Activated CD4-positive, alpha-beta T cell treated with anti-CD3 and anti-CD28 coated beads for 36 hours (primary cell): Measurements from ENCODE around the gene AFAP1. TPM values are rescaled to one million over a fixed set of nuclear protein-coding genes. Genes with fewer than 3 reads are reported as not detected.

Experiments used
- ATAC-seq: fragments of 200-7000 bp; cut with Tn5 transposase; one replicate; pipeline ENCODE4 v1.10.0; 2021; ENCODE audit warnings: mild to moderate bottlenecking, moderate library complexity
- CTCF ChIA-PET: fragments of 350-600 bp; sonication (Branson Sonifier 250); formaldehyde crosslinking; loops from one replicate; lab custom pipeline; 2021; ENCODE audit warnings: antibody characterized with exemption; lab: Charles Lee
- POLR2A ChIA-PET: fragments of 350-600 bp; sonication (Branson Sonifier 250); formaldehyde crosslinking; loops from one replicate; lab custom pipeline; 2021; ENCODE audit warnings: antibody characterized with exemption, inconsistent platforms; lab: Charles Lee
- DNase-seq: peaks from one replicate; pipeline ENCODE4 v3.0.0-alpha.2; 2020
- H3K27ac Mint-ChIP-seq: one replicate; pipeline ENCODE4 v1.8.0; 2021; ENCODE audit warnings: mixed read lengths
- H3K27me3 Mint-ChIP-seq: one replicate; pipeline ENCODE4 v1.8.0; 2021; ENCODE audit warnings: mixed read lengths
- H3K36me3 Mint-ChIP-seq: one replicate; pipeline ENCODE4 v1.8.0; 2021; ENCODE audit warnings: low read depth, mixed read lengths
- H3K4me1 Mint-ChIP-seq: one replicate; pipeline ENCODE4 v1.8.0; 2021; ENCODE audit warnings: mixed read lengths
- H3K4me3 Mint-ChIP-seq: one replicate; pipeline ENCODE4 v1.8.0; 2021; ENCODE audit warnings: mild to moderate bottlenecking, moderate library complexity, mixed read lengths
- H3K9me3 Mint-ChIP-seq: one replicate; pipeline ENCODE4 v1.8.0; 2021; ENCODE audit warnings: low read depth, mixed read lengths
- intact Hi-C, 2 experiments: fragments of 100-400 bp; cut with DNase I in 1 of 2; cut with micrococcal nuclease in 1 of 2; formaldehyde crosslinking; loops; one replicate each; pipeline versions ENCODE4 v1.14.2 to v1.15.1; 2022 to 2024; cut with DNase I, micrococcal nuclease
- total RNA-seq, 2 experiments: library from RNA; stranded (reverse); gene quantifications; one replicate each; pipeline ENCODE4 v1.2.3, GENCODE V29; 2021

The AFAP1 gene
- total RNA-seq, 2 experiments from 2014 or later, result 27.1 to 27.2 TPM

DNA sequence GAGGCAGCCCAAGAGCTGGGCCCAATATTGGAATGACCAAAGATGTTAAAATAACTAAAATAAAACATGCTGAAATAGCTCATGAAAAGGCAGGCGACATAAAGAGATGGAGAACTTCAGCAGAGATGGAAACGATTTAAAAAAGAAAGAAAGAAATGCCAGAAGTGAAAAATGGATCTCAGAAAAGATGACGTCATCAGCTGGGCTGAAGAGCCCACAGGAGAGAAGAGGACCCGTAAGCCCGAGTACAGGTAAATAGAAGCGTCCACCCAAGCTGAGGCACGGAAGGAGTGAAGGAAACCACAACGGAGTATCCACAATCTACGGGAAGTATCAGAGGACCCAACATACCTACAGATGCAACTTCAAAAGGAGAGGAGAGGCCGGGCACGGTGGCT lies 112.8 kb downstream of the AFAP1 start:
- peaks cover 27% of the 10 kb centered on the region for H3K36me3 Mint-ChIP-seq
- CTCF ChIA-PET, result no interaction called here

GRCh38 chr4:7826176-7826908 lies 113.3 kb downstream of the AFAP1 start:
- ChIA-PET POLR2A (no interaction called here), CTCF (no interaction called here)
- Mint-ChIP-seq H3K4me1 (peaks cover 43% of the 10 kb centered on the region), H3K27me3 (no peaks in the 10 kb centered on the region), H3K4me3 (no peak overlapping the region), H3K27ac (no peak overlapping the region), H3K36me3 (peaks cover 27% of the 10 kb centered on the region), H3K9me3 (no peaks in the 10 kb centered on the region)
- no peak for DNase-seq
- ATAC-seq, result no peak
- intact Hi-C loops, result no loop called here

More for the DNA sequence above, 112.8 kb downstream of the AFAP1 start:
- Mint-ChIP-seq H3K4me3 (no peak overlapping the region), H3K27me3 (no peaks in the 10 kb centered on the region), H3K27ac (peak overlapping the region; percentile 2), H3K4me1 (peaks cover 46% of the 10 kb centered on the region), H3K9me3 (no peaks in the 10 kb centered on the region)
- ATAC-seq (no peak), DNase-seq (no peak)
- POLR2A ChIA-PET, result no interaction called here
- intact Hi-C loops, result no loop called here

GRCh38 chr4:7824218-7824617 lies 115.4 kb downstream of the AFAP1 start:
- no peak for ATAC-seq
- DNase-seq, result no peak
- no peaks in the 10 kb centered on the region for H3K9me3 Mint-ChIP-seq
- no peak overlapping the region for H3K27ac Mint-ChIP-seq
- peaks cover 24% of the 10 kb centered on the region for H3K36me3 Mint-ChIP-seq
- intact Hi-C loops, result no loop called here
- peaks cover 25% of the 10 kb centered on the region for H3K4me1 Mint-ChIP-seq
- H3K27me3 Mint-ChIP-seq, result no peaks in the 10 kb centered on the region
- ChIA-PET POLR2A (no interaction called here), CTCF (interaction anchor here (0.5 to 1.0 kb wide), 2 partner anchors 20 to 102 kb away, joined by 3 read pairs; no protein-coding TSS in a partner anchor)
- no peak overlapping the region for H3K4me3 Mint-ChIP-seq

DNA sequence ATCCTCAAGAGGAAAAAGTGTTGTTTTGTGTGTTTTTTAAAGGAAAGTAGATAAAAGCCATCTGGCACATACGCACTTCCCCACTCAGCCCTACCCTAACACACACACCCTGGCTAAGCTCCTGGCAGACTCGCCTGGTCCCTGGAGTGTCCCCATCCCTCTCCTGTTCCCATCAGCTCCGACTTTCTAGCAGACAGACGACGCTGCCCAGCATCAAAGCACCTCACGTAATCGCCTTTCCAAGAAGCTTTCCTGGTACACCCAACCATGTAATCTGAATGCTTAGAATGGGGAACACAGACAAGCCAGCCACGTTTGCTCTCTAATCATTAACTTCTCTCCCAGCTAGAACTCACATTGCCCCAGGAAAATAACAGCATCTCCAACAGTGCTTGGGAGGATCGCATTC lies 116.2 kb downstream of the AFAP1 start:
- no peak for ATAC-seq
- Mint-ChIP-seq H3K27me3 (no peaks in the 10 kb centered on the region), H3K27ac (no peak overlapping the region), H3K4me3 (no peak overlapping the region), H3K4me1 (peaks cover 17% of the 10 kb centered on the region), H3K9me3 (no peaks in the 10 kb centered on the region), H3K36me3 (peaks cover 16% of the 10 kb centered on the region)
- intact Hi-C loops, result no loop called here
- DNase-seq, result no peak
- ChIA-PET CTCF (interaction anchor here (1.0 kb wide), 1 partner anchor 21 kb away, joined by 3 read pairs; no protein-coding TSS in a partner anchor), POLR2A (no interaction called here)

GRCh38 chr4:7822877-7823276 lies 116.8 kb downstream of the AFAP1 start:
- ATAC-seq (no peak), DNase-seq (no peak)
- intact Hi-C loops, result no loop called here
- Mint-ChIP-seq H3K4me1 (peaks cover 12% of the 10 kb centered on the region), H3K27me3 (no peaks in the 10 kb centered on the region), H3K36me3 (peaks cover 13% of the 10 kb centered on the region), H3K9me3 (no peaks in the 10 kb centered on the region), H3K4me3 (no peak overlapping the region), H3K27ac (no peak overlapping the region)
- ChIA-PET POLR2A (no interaction called here), CTCF (no interaction called here)

- ChIA-PET POLR2A (no interaction called here), CTCF (interaction anchor here (0.6 to 1.0 kb wide), 4 partner anchors 10 to 167 kb away, joined by 3 to 8 read pairs (median 4); no protein-coding TSS in a partner anchor)
- Mint-ChIP-seq H3K9me3 (no peaks in the 10 kb centered on the region), H3K27me3 (no peaks in the 10 kb centered on the region), H3K4me1 (peaks cover 8% of the 10 kb centered on the region), H3K36me3 (peaks cover 8% of the 10 kb centered on the region), H3K4me3 (no peak overlapping the region), H3K27ac (no peak overlapping the region)
- ATAC-seq, result no peak
- intact Hi-C loops, result no loop called here
- DNase-seq, result no peak
Measured at GRCh38 chr4:7822137-7822505, 117.5 kb downstream of the AFAP1 start.

DNA sequence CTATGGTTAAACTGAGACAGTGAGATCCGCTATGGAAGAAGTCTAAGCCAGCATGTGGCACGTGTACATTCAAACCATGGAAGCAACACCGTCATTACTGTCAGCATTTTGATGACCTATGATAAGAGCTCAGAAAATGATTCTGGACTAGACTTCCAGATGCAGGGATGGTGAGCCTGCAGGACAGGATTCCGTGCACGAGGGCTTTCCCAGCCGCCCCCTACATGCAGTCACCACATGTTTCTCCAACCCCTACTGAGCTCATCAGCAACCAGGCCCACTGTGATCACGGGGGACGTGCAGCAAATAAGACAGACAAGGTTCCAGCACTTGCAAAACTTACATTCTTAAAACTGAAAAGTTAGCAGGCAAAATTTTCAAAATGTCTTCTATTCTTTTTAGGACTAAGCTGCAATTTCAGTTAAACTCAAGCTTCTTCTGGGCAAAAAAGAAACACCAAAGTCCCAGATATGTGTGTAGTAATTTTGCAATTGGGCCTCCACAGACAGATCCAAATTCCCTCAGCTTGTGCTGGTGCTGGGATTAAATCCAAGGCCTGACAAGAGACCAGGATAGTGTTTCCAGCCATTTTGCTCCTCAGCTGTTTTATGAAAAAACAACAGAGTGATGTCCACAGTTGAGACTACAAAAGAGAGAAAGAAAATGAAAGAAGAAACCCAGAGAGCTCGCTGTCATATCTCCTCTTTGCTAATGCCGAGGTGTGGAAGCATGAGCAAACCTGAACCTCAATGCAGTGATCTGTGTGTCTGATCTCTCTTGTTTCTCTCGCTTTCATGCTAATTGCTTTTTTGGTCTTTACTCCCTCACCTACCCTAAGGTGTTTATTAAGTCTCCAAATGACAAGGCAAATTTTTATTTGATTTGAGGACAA lies 118.2 kb downstream of the AFAP1 start:
- DNase-seq (no peak), ATAC-seq (peak; percentile 65)
- Mint-ChIP-seq H3K36me3 (peaks cover 6% of the 10 kb centered on the region), H3K4me3 (no peak overlapping the region), H3K4me1 (peaks cover 4% of the 10 kb centered on the region), H3K27ac (no peak overlapping the region), H3K27me3 (no peaks in the 10 kb centered on the region), H3K9me3 (no peaks in the 10 kb centered on the region)
- CTCF ChIA-PET, result interaction anchor here (0.6 to 1.0 kb wide), 7 partner anchors 10 to 1060 kb away, joined by 3 to 8 read pairs (median 4); no protein-coding TSS in a partner anchor
- intact Hi-C loops, result no loop called here
- POLR2A ChIA-PET, result no interaction called here

GRCh38 chr4:7820031-7820818 lies 119.4 kb downstream of the AFAP1 start:
- ATAC-seq (no peak), DNase-seq (no peak)
- ChIA-PET CTCF (interaction anchor here (1.2 kb wide), 1 partner anchor 18 kb away, joined by 3 read pairs; no protein-coding TSS in a partner anchor), POLR2A (no interaction called here)
- no peaks in the 10 kb centered on the region for H3K9me3 Mint-ChIP-seq
- no peaks in the 10 kb centered on the region for H3K27me3 Mint-ChIP-seq
- H3K36me3 Mint-ChIP-seq, result peaks cover 3% of the 10 kb centered on the region
- H3K4me1 Mint-ChIP-seq, result peaks cover 4% of the 10 kb centered on the region
- H3K27ac Mint-ChIP-seq, result no peak overlapping the region
- intact Hi-C loops, result no loop called here
- H3K4me3 Mint-ChIP-seq, result no peak overlapping the region

- no peak for DNase-seq
- Mint-ChIP-seq H3K36me3 (peaks cover 10% of the 10 kb centered on the region), H3K4me3 (no peak overlapping the region), H3K9me3 (no peaks in the 10 kb centered on the region), H3K4me1 (peaks cover 4% of the 10 kb centered on the region), H3K27ac (no peak overlapping the region), H3K27me3 (no peaks in the 10 kb centered on the region)
- ChIA-PET CTCF (interaction anchor here (1.2 kb wide), 1 partner anchor 19 kb away, joined by 3 read pairs; no protein-coding TSS in a partner anchor), POLR2A (no interaction called here)
- ATAC-seq, result no peak
- intact Hi-C loops, result no loop called here
Measured at GRCh38 chr4:7819446-7819845, 120.2 kb downstream of the AFAP1 start.

- ChIA-PET CTCF (interaction anchor here (0.6 to 1.2 kb wide), 3 partner anchors 13 to 23 kb away, joined by 3 to 8 read pairs (median 3); no protein-coding TSS in a partner anchor), POLR2A (interaction anchor here (0.7 kb wide), 1 partner anchor 40 kb away, joined by 3 read pairs; no protein-coding TSS in a partner anchor)
- DNase-seq (no peak), ATAC-seq (no peak)
- Mint-ChIP-seq H3K4me3 (no peak overlapping the region), H3K9me3 (no peaks in the 10 kb centered on the region), H3K36me3 (peaks cover 13% of the 10 kb centered on the region), H3K4me1 (peaks cover 9% of the 10 kb centered on the region), H3K27me3 (no peaks in the 10 kb centered on the region), H3K27ac (no peak overlapping the region)
- intact Hi-C loops, result no loop called here
Measured at GRCh38 chr4:7818399-7818911, 121.2 kb downstream of the AFAP1 start.
